Prostate gland (tissue), 2 donors: Measurements from ENCODE around the gene PCDHA2. TPM values are rescaled to one million over a fixed set of nuclear protein-coding genes. Genes with fewer than 3 reads are reported as not detected.
"Not testable (repeated sequence)": the region's sequence is repeated elsewhere in the genome, so short reads cannot be mapped to it uniquely, and the experiment has no call there.

Experiments
- DNase-seq: peaks from one replicate; pipeline ENCODE4 v3.0.0-alpha.2; 2019; ENCODE audit warnings: low spot score
- H3K27ac ChIP-seq, 2 donors: fragments of 200-600 bp; sonication (generic); 2 replicates each; pipeline ENCODE4 v1.5.1; 2017 to 2019
- H3K27me3 ChIP-seq: fragments of 200-600 bp; sonication (generic); replicated peaks from 2 replicates; pipeline ENCODE4 v1.5.1; 2019; ENCODE audit not compliant: insufficient read depth
- H3K36me3 ChIP-seq, 2 donors: fragments of 200-600 bp; sonication (generic); 1 replicate in 1 of 2; 2 replicates in 1 of 2; pipeline versions ENCODE4 v1.5.1 to v1.8.1; 2017 to 2019
- H3K4me1 ChIP-seq: fragments of 200-600 bp; sonication (generic); replicated peaks from 2 replicates; pipeline ENCODE4 v1.5.1; 2019
- H3K4me3 ChIP-seq, 2 donors: fragments of 200-600 bp; sonication (generic); 2 replicates each; pipeline ENCODE4 v1.5.1; 2017 to 2019
- H3K9me3 ChIP-seq: fragments of 200-600 bp; sonication (generic); 2 replicates; pipeline ENCODE4 v1.5.1; 2017
- POLR2A ChIP-seq: fragments of 450-650 bp; IDR thresholded peaks from one replicate; pipeline ENCODE4 v1.6.1; 2016; ENCODE audit warnings: antibody characterized with exemption, mild to moderate bottlenecking
- POLR2AphosphoS5 ChIP-seq: sonication (generic); formaldehyde crosslinking; IDR thresholded peaks from one replicate; pipeline ENCODE4 v1.6.1; 2017; ENCODE audit warnings: antibody characterized with exemption
- WGBS: methylation state at CpG from one replicate; pipeline ENCODE4 v1.1.5; 2018; 5-methylcytosine and 5-hydroxymethylcytosine counted together
- intact Hi-C: fragments of 100-400 bp; cut with DNase I; formaldehyde crosslinking; loops from one replicate; pipeline ENCODE4 v1.14.2; 2022
- total RNA-seq, 2 donors: library from RNA; depleted of rRNA; stranded (reverse); fragments of >200 nt; gene quantifications; one replicate each; pipeline ENCODE4 v1.1.0, GENCODE V29; 2016
- TF ChIP-seq, protein P1 (sequence below), 4 experiments: fragments of 200-600 bp in 2 of 4; fragments of 450-650 bp in 2 of 4; sonication (generic) in 2 of 4; IDR thresholded peaks; 1 replicate in 3 of 4; 2 replicates in 1 of 4; pipeline ENCODE4 v1.5.1; 2016 to 2019; ENCODE audit warnings: antibody characterized with exemption in 4 of 4, mild to moderate bottlenecking in 2 of 4, moderate library complexity in 2 of 4

Gene PCDHA2
- total RNA-seq, 2 donors from 2014 or later, result 0.80 TPM; not detected in 1

DNA sequence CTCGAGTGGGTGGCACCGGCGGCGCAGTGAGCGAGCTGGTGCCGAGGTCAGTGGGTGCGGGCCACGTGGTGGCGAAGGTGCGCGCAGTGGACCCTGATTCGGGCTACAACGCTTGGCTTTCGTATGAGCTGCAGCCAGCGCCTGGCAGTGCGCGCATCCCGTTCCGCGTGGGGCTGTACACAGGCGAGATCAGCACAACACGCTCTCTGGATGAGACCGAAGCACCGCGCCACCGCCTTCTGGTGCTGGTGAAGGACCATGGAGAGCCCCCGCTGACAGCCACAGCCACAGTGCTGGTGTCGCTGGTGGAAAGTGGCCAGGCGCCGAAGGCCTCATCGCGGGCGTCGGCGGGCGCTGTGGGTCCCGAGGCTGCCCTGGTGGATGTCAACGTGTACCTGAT, 28.8 kb downstream of the PCDHA2 start:
- no peaks in the 10 kb centered on the region for H3K4me1 ChIP-seq
- TF ChIP-seq POLR2A (no peak), POLR2AphosphoS5 (no peak)
- TF ChIP-seq, protein P1, sequence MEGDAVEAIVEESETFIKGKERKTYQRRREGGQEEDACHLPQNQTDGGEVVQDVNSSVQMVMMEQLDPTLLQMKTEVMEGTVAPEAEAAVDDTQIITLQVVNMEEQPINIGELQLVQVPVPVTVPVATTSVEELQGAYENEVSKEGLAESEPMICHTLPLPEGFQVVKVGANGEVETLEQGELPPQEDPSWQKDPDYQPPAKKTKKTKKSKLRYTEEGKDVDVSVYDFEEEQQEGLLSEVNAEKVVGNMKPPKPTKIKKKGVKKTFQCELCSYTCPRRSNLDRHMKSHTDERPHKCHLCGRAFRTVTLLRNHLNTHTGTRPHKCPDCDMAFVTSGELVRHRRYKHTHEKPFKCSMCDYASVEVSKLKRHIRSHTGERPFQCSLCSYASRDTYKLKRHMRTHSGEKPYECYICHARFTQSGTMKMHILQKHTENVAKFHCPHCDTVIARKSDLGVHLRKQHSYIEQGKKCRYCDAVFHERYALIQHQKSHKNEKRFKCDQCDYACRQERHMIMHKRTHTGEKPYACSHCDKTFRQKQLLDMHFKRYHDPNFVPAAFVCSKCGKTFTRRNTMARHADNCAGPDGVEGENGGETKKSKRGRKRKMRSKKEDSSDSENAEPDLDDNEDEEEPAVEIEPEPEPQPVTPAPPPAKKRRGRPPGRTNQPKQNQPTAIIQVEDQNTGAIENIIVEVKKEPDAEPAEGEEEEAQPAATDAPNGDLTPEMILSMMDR (IDR thresholded peaks at IDR 0.05), result no peak
- intact Hi-C loops, result no loop called here
- peaks cover 2% of the 10 kb centered on the region for H3K27me3 ChIP-seq
- no peaks in the 10 kb centered on the region for H3K9me3 ChIP-seq
- WGBS, result 50% methylated on average over 37 of the region's 38 CpGs
- H3K36me3 ChIP-seq, result no peaks in the 10 kb centered on the region
- no peak for DNase-seq
- no peak overlapping the region for H3K4me3 ChIP-seq
- no peak overlapping the region for H3K27ac ChIP-seq

DNA sequence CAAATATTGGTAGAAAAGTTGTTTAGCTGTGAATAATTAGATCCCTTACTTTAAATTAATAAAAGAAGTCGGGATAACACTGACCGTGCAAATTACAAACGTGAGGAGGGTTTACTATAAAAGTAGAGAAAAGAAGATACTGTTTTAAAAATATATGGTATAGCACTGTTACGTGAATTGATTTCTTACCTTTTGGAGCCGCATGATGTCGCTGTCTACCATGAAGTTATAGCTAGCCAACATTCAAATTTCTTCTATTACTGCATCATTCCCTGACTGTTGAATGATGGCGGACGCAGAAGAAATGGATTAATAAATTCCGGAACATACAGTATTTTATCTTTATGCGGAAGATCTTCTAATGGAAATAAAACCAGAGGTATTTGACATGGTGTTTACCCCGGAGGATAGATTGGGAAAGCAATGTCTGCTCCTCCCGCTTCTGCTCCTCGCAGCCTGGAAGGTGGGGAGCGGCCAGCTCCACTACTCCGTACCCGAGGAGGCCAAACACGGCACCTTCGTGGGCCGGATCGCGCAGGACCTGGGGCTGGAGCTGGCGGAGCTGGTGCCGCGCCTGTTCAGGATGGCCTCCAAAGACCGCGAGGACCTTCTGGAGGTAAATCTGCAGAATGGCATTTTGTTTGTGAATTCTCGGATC, 33.2 kb downstream of the PCDHA2 start, which contains the start of gene PCDHA6:
PCDHA6 (plus strand) TSS at position 257 of the 658 bp plus-strand sequence; CDS start at position 389, 132 bp downstream.
- H3K27me3 ChIP-seq, result peaks cover 2% of the 10 kb centered on the region
- no peak for TF ChIP-seq POLR2AphosphoS5
- TF ChIP-seq, protein P1 (IDR thresholded peaks at IDR 0.05), result peak in 1 of 4 experiments; percentile 12
- TF ChIP-seq POLR2A, result no peak
- no peaks in the 10 kb centered on the region for H3K9me3 ChIP-seq
- H3K4me3 ChIP-seq, result peak within 1 kb of the TSS in 1 of 2 donors; percentile 14
- H3K36me3 ChIP-seq, result no peaks in the 10 kb centered on the region
- DNase-seq, result no peak
- H3K27ac ChIP-seq, result no peak within 1 kb of the TSS
- intact Hi-C loops, result no loop called here
- no peaks in the 10 kb centered on the region for H3K4me1 ChIP-seq
- 17% methylated on average over 27 of the region's 27 CpGs for WGBS

DNA sequence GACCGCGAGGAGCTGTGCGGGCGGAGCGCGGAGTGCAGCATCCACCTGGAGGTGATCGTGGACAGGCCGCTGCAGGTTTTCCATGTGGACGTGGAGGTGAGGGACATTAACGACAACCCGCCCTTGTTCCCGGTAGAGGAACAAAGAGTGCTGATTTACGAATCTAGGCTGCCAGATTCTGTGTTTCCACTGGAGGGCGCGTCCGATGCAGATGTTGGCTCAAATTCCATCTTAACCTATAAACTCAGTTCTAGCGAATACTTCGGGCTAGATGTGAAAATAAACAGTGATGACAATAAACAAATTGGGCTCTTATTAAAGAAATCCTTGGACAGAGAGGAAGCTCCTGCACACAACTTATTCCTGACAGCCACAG, 33.7 kb downstream of the PCDHA2 start:
- Histone ChIP-seq H3K36me3 (no peaks in the 10 kb centered on the region), H3K4me3 (peak overlapping the region in 1 of 2 donors; percentile 14), H3K9me3 (no peaks in the 10 kb centered on the region), H3K4me1 (no peaks in the 10 kb centered on the region), H3K27ac (no peak overlapping the region), H3K27me3 (peaks cover 2% of the 10 kb centered on the region)
- WGBS, result 21% methylated on average over 18 of the region's 18 CpGs
- intact Hi-C loops, result no loop called here
- TF ChIP-seq, protein P1 (IDR thresholded peaks at IDR 0.05), result no peak
- TF ChIP-seq POLR2AphosphoS5 (no peak), POLR2A (no peak)
- no peak for DNase-seq

DNA sequence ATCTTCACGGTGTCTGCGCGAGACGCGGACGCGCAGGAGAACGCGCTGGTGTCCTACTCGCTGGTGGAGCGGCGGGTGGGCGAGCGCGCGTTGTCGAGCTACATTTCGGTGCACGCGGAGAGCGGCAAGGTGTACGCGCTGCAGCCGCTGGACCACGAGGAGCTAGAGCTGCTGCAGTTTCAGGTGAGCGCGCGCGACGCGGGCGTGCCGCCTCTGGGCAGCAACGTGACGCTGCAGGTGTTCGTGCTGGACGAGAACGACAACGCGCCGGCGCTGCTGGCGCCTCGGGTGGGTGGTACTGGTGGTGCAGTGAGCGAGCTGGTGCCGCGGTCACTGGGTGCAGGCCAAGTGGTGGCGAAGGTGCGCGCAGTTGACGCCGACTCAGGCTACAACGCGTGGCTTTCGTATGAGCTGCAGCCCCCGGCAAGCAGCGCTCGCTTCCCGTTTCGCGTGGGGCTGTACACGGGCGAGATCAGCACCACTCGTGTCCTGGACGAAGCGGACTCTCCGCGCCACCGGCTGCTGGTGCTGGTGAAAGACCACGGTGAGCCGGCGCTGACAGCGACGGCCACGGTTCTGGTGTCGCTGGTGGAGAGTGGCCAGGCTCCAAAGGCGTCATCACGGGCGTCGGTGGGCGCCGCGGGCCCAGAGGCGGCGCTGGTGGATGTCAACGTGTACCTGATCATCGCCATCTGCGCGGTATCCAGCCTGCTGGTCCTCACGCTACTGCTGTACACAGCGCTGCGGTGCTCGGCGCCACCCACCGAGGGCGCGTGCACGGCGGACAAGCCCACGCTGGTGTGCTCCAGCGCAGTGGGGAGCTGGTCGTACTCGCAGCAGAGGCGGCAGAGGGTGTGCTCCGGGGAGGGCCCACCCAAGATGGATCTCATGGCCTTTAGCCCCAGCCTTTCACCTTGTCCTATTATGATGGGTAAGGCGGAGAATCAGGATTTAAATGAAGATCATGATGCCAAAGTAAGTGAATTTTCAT, 35.2 kb downstream of the PCDHA2 start:
- H3K9me3 ChIP-seq, H3K4me3 ChIP-seq, H3K27me3 ChIP-seq, H3K36me3 ChIP-seq, intact Hi-C loops, H3K4me1 ChIP-seq, H3K27ac ChIP-seq, DNase-seq: not testable (repeated sequence)
- 38% methylated on average over 74 of the region's 106 CpGs for WGBS

DNA sequence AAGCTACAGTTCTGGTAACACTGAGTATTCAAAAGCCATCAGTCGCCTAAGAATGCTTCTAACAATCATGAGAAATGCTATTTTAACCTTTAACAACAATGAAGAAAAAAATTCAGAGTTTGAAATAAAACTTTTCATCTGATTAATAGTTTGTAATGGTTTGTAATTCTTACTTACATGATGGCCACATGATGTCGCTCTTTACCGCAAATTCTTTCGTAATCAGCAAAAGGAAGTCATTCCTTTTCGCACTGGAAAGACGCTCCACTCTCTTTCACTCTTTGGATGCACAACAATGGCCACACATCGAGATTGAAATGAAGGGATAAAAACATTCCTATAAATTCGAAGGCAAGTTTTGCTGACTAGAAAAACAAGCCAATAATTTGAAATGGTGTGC, 39.3 kb downstream of the PCDHA2 start, which contains the start of gene PCDHA7:
PCDHA7 (plus strand) TSS at position 277 of the 400 bp plus-strand sequence; CDS start at position 392, 115 bp downstream.
- intact Hi-C loops, result no loop called here
- peaks cover 4% of the 10 kb centered on the region for H3K27me3 ChIP-seq
- no peaks in the 10 kb centered on the region for H3K4me1 ChIP-seq
- no peaks in the 10 kb centered on the region for H3K9me3 ChIP-seq
- TF ChIP-seq, protein P1 (IDR thresholded peaks at IDR 0.05), result no peak
- H3K4me3 ChIP-seq, result no peak within 1 kb of the TSS
- H3K27ac ChIP-seq, result no peak within 1 kb of the TSS
- DNase-seq, result no peak
- whole genome bisulfite sequencing, result 14% methylated on average over 8 of the region's 8 CpGs
- H3K36me3 ChIP-seq, result no peaks in the 10 kb centered on the region

DNA sequence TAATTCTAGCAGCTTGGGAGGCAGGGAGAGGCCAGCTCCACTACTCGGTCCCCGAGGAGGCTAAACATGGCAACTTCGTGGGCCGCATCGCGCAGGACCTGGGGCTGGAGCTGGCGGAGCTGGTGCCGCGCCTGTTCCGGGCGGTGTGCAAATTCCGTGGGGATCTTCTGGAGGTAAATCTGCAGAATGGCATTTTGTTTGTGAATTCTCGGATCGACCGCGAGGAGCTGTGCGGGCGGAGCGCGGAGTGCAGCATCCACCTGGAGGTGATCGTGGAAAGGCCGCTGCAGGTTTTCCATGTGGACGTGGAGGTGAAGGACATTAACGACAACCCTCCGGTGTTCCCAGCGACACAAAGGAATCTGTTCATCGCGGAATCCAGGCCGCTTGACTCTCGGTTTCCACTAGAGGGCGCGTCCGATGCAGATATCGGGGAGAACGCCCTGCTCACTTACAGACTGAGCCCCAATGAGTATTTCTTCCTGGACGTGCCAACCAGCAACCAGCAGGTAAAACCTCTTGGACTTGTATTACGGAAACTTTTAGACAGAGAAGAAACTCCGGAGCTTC, 39.9 kb downstream of the PCDHA2 start:
- H3K27ac ChIP-seq, H3K4me3 ChIP-seq, H3K9me3 ChIP-seq, intact Hi-C loops, DNase-seq, H3K4me1 ChIP-seq, H3K36me3 ChIP-seq, H3K27me3 ChIP-seq: not testable (repeated sequence)
- 12% methylated on average over 25 of the region's 38 CpGs for WGBS
